Measurements from ENCODE around the gene GRIN3B.

The GRIN3B gene

DNA sequence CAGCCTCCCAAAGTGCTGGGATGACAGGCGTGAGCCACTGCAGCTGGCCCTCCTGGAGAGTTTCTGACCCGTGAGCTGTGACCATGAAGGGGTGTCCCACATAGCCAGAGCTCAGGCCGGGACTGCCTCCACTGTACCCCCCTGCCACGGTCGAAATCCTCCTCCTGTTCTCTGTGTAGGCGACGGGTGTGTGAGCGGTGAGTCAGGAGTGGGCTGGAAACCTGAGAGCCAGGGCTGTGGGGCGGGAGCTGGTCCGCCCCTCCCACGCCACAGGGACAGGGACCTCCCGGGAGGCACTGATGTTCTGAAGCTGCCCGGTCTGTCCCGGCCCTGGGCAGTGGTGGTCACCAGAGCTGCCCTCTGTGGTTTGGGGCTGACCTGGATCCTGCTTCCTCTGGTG lies 12.1 kb upstream of the GRIN3B start:
- no peak for DNase-seq (ENCODE audit: low read depth)
- no peak overlapping the region for H3K4me3 ChIP-seq (ENCODE audit: low read depth, low read length)
- TF ChIP-seq, protein P1, sequence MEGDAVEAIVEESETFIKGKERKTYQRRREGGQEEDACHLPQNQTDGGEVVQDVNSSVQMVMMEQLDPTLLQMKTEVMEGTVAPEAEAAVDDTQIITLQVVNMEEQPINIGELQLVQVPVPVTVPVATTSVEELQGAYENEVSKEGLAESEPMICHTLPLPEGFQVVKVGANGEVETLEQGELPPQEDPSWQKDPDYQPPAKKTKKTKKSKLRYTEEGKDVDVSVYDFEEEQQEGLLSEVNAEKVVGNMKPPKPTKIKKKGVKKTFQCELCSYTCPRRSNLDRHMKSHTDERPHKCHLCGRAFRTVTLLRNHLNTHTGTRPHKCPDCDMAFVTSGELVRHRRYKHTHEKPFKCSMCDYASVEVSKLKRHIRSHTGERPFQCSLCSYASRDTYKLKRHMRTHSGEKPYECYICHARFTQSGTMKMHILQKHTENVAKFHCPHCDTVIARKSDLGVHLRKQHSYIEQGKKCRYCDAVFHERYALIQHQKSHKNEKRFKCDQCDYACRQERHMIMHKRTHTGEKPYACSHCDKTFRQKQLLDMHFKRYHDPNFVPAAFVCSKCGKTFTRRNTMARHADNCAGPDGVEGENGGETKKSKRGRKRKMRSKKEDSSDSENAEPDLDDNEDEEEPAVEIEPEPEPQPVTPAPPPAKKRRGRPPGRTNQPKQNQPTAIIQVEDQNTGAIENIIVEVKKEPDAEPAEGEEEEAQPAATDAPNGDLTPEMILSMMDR (IDR thresholded peaks at IDR 0.05; ENCODE audit: control insufficient read depth, extremely low read depth, insufficient read depth): no peak

DNA sequence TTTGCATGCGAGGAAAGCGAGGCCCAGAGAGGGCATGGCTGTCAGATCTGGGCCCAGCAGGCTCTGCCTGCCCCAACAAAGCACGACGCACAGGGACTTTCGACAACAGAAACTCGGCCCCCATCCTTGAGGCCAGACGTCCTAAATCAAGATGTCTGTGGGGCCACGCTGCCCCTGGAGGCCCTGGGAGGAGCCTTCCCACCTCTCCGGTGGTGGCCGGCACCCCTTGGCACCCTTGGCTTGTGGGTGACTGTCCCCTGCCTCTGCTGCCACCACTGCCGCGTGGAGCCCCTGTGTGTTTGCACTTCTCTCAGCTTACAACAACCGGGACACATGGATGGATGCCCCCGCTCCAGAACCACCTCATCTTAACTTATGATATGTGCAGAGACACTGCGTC lies 11.7 kb upstream of the GRIN3B start:
- TF ChIP-seq, protein P1 (IDR thresholded peaks at IDR 0.05; ENCODE audit: control insufficient read depth, extremely low read depth, insufficient read depth): no peak
- DNase-seq (ENCODE audit: low read depth): no peak
- H3K4me3 ChIP-seq (ENCODE audit: low read depth, low read length): no peak overlapping the region

DNA sequence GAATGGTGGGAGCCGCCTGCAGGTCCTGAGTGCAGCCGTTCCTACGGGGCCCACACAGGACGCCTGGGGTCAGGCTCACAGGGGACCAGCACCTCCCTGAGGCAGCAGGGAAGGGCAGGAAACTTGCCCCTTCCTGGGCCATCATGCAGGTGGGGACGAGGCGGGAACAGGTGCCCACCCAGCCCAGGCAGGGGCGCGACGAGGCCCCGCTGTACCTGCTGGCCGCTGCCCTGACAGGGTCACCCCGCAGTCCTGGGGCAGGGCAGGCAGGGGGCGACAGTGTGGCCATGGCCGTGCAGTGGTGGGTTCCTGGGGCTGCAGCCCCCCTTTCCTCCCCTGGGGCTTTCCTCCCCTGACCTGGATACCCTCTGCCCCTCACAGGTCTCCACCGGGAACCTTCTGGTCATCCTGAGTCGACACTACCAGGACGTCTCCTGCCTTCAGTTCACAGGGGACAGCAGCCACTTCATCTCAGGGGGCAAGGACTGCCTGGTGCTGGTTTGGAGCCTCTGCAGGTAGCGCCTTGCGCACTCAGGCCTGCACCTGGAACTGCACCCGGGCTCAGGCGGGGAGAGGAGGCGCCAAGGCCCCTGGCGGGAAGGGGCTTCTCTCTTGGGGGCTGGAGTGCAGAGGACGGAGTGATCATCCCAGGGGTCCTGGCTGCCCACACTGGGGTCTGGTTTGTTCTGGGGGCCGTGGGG lies 10.7 kb upstream of the GRIN3B start:
- H3K4me3 ChIP-seq (ENCODE audit: low read depth, low read length): no peak overlapping the region
- TF ChIP-seq, protein P1 (IDR thresholded peaks at IDR 0.05; ENCODE audit: control insufficient read depth, extremely low read depth, insufficient read depth): 0 out of 2 replicates have a peak, but pooled peaks have one; percentile 13
- no peak for DNase-seq (ENCODE audit: low read depth)

DNA sequence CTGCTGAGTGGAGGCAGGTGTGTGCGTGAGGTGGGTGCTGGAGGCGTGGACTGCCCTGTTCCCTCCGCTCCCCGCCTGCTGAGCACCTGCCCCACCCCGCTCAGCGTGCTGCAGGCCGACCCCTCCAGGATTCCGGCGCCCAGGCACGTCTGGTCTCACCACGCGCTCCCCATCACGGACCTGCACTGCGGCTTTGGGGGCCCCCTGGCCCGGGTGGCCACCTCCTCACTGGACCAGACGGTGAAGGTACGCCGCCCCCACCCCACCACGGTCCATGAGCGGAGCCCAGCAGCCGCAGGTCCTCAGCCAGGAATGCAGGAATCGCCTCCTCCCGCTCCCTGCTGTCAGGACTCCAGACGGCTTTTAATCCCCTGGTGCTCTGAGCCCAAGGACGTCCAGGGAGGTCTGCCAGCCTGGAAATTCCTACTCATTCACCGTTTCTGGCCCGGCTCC lies 10.1 kb upstream of the GRIN3B start:
- H3K4me3 ChIP-seq (ENCODE audit: low read depth, low read length): no peak overlapping the region
- TF ChIP-seq, protein P1 (IDR thresholded peaks at IDR 0.05; ENCODE audit: control insufficient read depth, extremely low read depth, insufficient read depth): no peak
- no peak for DNase-seq (ENCODE audit: low read depth)

DNA sequence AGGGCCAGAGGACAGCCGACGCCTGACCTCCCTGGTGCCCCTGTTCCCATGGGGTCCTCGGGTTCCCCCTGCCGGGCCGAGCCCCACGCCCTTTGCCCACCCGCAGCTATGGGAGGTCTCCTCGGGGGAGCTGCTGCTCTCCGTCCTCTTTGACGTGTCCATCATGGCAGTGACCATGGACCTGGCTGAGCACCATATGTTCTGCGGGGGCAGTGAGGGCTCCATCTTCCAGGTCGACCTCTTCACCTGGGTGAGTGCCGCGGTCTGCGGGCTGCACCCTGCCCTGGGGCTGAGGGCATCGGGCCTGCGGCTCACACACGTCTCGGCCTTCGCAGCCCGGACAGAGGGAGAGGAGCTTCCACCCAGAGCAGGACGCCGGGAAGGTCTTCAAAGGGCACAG lies 9.5 kb upstream of the GRIN3B start:
- TF ChIP-seq, protein P1 (IDR thresholded peaks at IDR 0.05; ENCODE audit: control insufficient read depth, extremely low read depth, insufficient read depth): no peak
- H3K4me3 ChIP-seq (ENCODE audit: low read depth, low read length): no peak overlapping the region
- no peak for DNase-seq (ENCODE audit: low read depth)

DNA sequence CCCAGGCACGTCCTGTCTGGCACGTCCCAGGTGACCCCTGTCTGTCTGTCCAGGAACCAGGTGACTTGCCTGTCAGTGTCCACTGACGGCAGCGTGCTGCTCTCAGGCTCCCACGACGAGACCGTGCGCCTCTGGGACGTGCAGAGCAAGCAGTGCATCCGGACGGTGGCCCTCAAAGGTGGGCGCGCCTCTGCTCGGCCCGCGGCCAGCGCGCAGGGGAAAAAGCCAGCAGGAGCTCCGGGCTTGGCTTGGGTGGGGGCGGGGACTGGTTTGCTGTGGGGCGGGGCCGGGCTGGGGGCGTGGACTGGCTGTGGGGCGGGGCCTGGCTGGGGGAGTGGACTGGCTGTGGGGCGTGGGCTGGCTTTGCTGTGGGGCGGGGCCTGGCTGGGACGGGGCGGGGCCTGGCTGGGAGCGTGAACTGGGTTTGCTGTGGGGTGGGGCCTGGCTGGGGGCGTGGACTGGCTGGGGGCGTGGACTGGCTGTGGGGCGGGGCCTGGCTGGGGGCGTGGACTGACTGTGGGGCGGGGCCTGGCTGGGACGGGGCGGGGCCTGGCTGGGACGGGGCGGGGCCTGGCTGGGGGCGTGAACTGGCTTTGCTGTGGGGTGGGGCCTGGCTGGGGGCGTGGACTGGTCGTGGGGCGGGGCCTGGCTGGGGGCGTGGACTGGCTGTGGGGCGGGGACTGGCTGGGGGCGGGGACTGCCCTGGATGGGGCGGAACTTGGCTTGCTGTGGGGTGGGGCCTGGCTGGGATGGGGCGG lies 8.9 kb upstream of the GRIN3B start:
- H3K4me3 ChIP-seq (ENCODE audit: low read depth, low read length): no peak overlapping the region
- no peak for DNase-seq (ENCODE audit: low read depth)
- TF ChIP-seq, protein P1 (IDR thresholded peaks at IDR 0.05; ENCODE audit: control insufficient read depth, extremely low read depth, insufficient read depth): no peak
